ENCODE measurements around the gene SGPP1.

DNA sequence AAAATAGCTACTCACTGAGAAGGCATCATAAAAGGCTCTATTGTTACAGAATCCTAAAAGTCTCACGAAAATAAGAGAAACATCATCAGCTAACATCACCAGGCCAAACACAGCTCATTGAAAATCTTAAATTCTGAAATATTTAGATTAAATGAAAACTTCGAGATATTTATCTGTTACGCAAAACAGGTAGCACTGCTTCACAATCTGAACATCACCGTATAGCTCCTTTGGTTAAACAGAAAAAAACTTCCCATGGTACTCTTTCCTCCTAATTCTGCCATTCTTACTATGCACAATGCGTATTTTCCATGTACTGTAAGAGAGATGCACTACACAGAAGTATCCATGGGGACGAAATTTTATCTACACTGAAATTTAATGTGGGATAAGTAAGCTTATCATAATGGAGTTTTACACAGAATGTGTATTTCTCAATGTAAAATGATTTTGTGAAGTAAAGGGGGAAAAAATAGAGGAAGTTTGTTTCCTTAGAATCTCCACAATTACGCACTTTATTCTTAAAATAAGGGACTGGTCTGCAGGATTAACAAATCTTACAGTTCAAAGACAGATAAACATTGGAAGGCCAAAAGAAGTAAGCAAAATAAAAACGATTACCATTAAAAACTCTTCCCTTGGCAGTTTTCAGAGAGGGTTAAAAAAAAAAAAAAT lies 1.9 kb downstream of the SGPP1 start:
- TF ChIP-seq EGR1 (IDR thresholded peaks at IDR 0.05; ENCODE audit: borderline replicate concordance in 1 of 2, low read depth in 2 of 2, low read length in 2 of 2) (no peak), POLR2AphosphoS5 (IDR thresholded peaks at IDR 0.05; ENCODE audit: low read length) (no peak), ZNF24 (IDR thresholded peaks at IDR 0.05) (no peak), CREM (IDR thresholded peaks at IDR 0.05; ENCODE audit: low read depth) (no peak), DPF2 (IDR thresholded peaks at IDR 0.05) (no peak), POLR2A (IDR thresholded peaks at IDR 0.05; ENCODE audit: low read depth, low read length) (no peak), CBX3 (IDR thresholded peaks at IDR 0.05; ENCODE audit: borderline replicate concordance, low read depth) (no peak), BHLHE40 (IDR thresholded peaks at IDR 0.05; ENCODE audit: borderline replicate concordance in 1 of 2, low read depth in 2 of 2, low read length in 1 of 2) (no peak), NFYA (IDR thresholded peaks at IDR 0.05; ENCODE audit: borderline replicate concordance, low read depth, low read length) (no peak), ZBTB11 (CRISPR knock-in tag; IDR thresholded peaks at IDR 0.05) (no peak)
- TF ChIP-seq, protein P1, sequence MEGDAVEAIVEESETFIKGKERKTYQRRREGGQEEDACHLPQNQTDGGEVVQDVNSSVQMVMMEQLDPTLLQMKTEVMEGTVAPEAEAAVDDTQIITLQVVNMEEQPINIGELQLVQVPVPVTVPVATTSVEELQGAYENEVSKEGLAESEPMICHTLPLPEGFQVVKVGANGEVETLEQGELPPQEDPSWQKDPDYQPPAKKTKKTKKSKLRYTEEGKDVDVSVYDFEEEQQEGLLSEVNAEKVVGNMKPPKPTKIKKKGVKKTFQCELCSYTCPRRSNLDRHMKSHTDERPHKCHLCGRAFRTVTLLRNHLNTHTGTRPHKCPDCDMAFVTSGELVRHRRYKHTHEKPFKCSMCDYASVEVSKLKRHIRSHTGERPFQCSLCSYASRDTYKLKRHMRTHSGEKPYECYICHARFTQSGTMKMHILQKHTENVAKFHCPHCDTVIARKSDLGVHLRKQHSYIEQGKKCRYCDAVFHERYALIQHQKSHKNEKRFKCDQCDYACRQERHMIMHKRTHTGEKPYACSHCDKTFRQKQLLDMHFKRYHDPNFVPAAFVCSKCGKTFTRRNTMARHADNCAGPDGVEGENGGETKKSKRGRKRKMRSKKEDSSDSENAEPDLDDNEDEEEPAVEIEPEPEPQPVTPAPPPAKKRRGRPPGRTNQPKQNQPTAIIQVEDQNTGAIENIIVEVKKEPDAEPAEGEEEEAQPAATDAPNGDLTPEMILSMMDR (IDR thresholded peaks at IDR 0.05 in 2 of 3, conservative IDR thresholded peaks at IDR 0.05 in 1 of 3; ENCODE audit: control insufficient read depth in 2 of 3, extremely low read depth in 1 of 3, insufficient read depth in 1 of 3, low read depth in 3 of 3, low read length in 3 of 3) = no peak
- TF ChIP-seq, protein P2, sequence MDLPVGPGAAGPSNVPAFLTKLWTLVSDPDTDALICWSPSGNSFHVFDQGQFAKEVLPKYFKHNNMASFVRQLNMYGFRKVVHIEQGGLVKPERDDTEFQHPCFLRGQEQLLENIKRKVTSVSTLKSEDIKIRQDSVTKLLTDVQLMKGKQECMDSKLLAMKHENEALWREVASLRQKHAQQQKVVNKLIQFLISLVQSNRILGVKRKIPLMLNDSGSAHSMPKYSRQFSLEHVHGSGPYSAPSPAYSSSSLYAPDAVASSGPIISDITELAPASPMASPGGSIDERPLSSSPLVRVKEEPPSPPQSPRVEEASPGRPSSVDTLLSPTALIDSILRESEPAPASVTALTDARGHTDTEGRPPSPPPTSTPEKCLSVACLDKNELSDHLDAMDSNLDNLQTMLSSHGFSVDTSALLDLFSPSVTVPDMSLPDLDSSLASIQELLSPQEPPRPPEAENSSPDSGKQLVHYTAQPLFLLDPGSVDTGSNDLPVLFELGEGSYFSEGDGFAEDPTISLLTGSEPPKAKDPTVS (IDR thresholded peaks at IDR 0.05; ENCODE audit: low read depth, low read length) = no peak
